HG03045 (cell line): ENCODE data around the gene SPEF1.
"Not testable (repeated sequence)": the region's sequence is repeated elsewhere in the genome, so short reads cannot be mapped to it uniquely, and the experiment has no call there.

Experiments used
- ATAC-seq: cut with Tn5 transposase; IDR thresholded peaks from one replicate; pipeline ENCODE4 v1.9.1; 2021; ENCODE audit warnings: mild to moderate bottlenecking, moderate library complexity; ENCODE audit not compliant: unreplicated experiment

SPEF1 gene

GRCh38 chr20:3781153-3781910 is at the start of gene SPEF1:
Gene SPEF1 (minus strand): TSS chr20:3781448. CDS start chr20:3781287, 161 bp downstream.
- peak; percentile 45 for ATAC-seq

- not testable (repeated sequence) for ATAC-seq
Observed at GRCh38 chr20:3829891-3830290, 48.6 kb upstream of the SPEF1 start.

GRCh38 chr20:3828798-3829197 is 47.5 kb upstream of the SPEF1 start:
- ATAC-seq, result no peak

- no peak for ATAC-seq
Observed at GRCh38 chr20:3826420-3826819, 45.2 kb upstream of the SPEF1 start.

GRCh38 chr20:3825526-3825925 is 44.3 kb upstream of the SPEF1 start:
- ATAC-seq, result no peak

GRCh38 chr20:3823881-3824280 is 42.6 kb upstream of the SPEF1 start:
- no peak for ATAC-seq

GRCh38 chr20:3821996-3822395 is 40.7 kb upstream of the SPEF1 start:
- ATAC-seq, result no peak

GRCh38 chr20:3820901-3821727 is 39.9 kb upstream of the SPEF1 start:
- no peak for ATAC-seq

GRCh38 chr20:3820048-3820900 is 39.0 kb upstream of the SPEF1 start, which contains the start of gene AP5S1:
Gene AP5S1 (plus strand): TSS chr20:3820547. CDS start chr20:3822118, 1,571 bp downstream.
- ATAC-seq, result peak; percentile 80

- no peak for ATAC-seq
Observed at GRCh38 chr20:3819411-3820047, 38.3 kb upstream of the SPEF1 start.

GRCh38 chr20:3818155-3819151 is 37.2 kb upstream of the SPEF1 start:
- no peak for ATAC-seq

GRCh38 chr20:3815703-3816315 is 34.6 kb upstream of the SPEF1 start:
- no peak for ATAC-seq

GRCh38 chr20:3814928-3815495 is 33.8 kb upstream of the SPEF1 start:
- ATAC-seq, result no peak

- no peak for ATAC-seq
Observed at GRCh38 chr20:3813848-3814581, 32.8 kb upstream of the SPEF1 start.

GRCh38 chr20:3812975-3813847 is 32.0 kb upstream of the SPEF1 start:
- ATAC-seq, result no peak

- no peak for ATAC-seq
Observed at GRCh38 chr20:3812259-3812681, 31.0 kb upstream of the SPEF1 start.
